Measurements from ENCODE around the gene ITPRID1.

GRCh38 chr7:31613604-31614003 is 99.7 kb downstream of the ITPRID1 start:
- TF ChIP-seq CTCF (IDR thresholded peaks at IDR 0.05), result no peak
- TF ChIP-seq POLR2AphosphoS5 (IDR thresholded peaks at IDR 0.05), result no peak
